ENCODE measurements around the gene SLC25A38.

GRCh38 chr3:39438880-39439279, 55.7 kb downstream of the SLC25A38 start:
- TF ChIP-seq CTCF (IDR thresholded peaks at IDR 0.05 in 4 of 5, conservative IDR thresholded peaks at IDR 0.05 in 1 of 5) (no peak), POLR2A (IDR thresholded peaks at IDR 0.05) (no peak)

Measured in gastrocnemius medialis (tissue), 4 donors.